Trophoblast cell (in vitro differentiated cells and primary cell): ENCODE results near the gene AFG1L.

Source experiments
- DNase-seq, 2 donors: peaks; one replicate each; pipeline ENCODE4 v3.0.0-alpha.2; 2016
- H2AFZ ChIP-seq: 2 replicates; pipeline ENCODE4 v1.6.1; 2013; ENCODE audit warnings: low read length, moderate library complexity, mild to moderate bottlenecking; ENCODE audit not compliant: insufficient read depth, poor library complexity
- H2AK5ac ChIP-seq: 2 replicates; pipeline ENCODE4 v1.6.1; 2013; ENCODE audit warnings: mild to moderate bottlenecking, low read length
- H2BK120ac ChIP-seq: 2 replicates; pipeline ENCODE4 v1.6.1; 2013; ENCODE audit warnings: low read length, mild to moderate bottlenecking, moderate library complexity; ENCODE audit not compliant: insufficient read depth, poor library complexity
- H2BK12ac ChIP-seq: 2 replicates; pipeline ENCODE4 v1.6.1; 2013; ENCODE audit warnings: mild to moderate bottlenecking, low read length, moderate library complexity
- H2BK5ac ChIP-seq: 2 replicates; pipeline ENCODE4 v1.6.1; 2013; ENCODE audit warnings: low read length, low read depth, moderate library complexity, mild to moderate bottlenecking; ENCODE audit not compliant: poor library complexity
- H3K14ac ChIP-seq: 2 replicates; pipeline ENCODE4 v1.6.1; 2013; ENCODE audit warnings: mild to moderate bottlenecking, low read length
- H3K18ac ChIP-seq: 2 replicates; pipeline ENCODE4 v1.6.1; 2013; ENCODE audit warnings: mild to moderate bottlenecking, low read length
- H3K23ac ChIP-seq: 2 replicates; pipeline ENCODE4 v1.6.1; 2013; ENCODE audit warnings: low read length
- H3K27ac ChIP-seq: 2 replicates; pipeline ENCODE4 v1.5.1; 2013; ENCODE audit warnings: low read depth, mild to moderate bottlenecking, inconsistent platforms, low read length, moderate library complexity
- H3K27me3 ChIP-seq: 2 replicates; pipeline ENCODE4 v1.6.1; 2013; ENCODE audit warnings: inconsistent platforms, mild to moderate bottlenecking, low read length, moderate library complexity; ENCODE audit not compliant: insufficient read depth
- H3K36me3 ChIP-seq, 2 experiments: 1 replicate in 1 of 2; 2 replicates in 1 of 2; pipeline ENCODE4 v1.6.1; 2013; ENCODE audit warnings: low read length in 2 of 2, mild to moderate bottlenecking in 2 of 2, moderate library complexity in 1 of 2; ENCODE audit not compliant: insufficient read depth in 2 of 2, control insufficient read depth in 1 of 2
- H3K4ac ChIP-seq: 2 replicates; pipeline ENCODE4 v1.6.1; 2013; ENCODE audit warnings: low read depth, mild to moderate bottlenecking, low read length, moderate library complexity
- H3K4me1 ChIP-seq, 2 experiments: 1 replicate in 1 of 2; 2 replicates in 1 of 2; pipeline ENCODE4 v1.6.1; 2013; ENCODE audit warnings: low read length in 2 of 2, mild to moderate bottlenecking in 2 of 2, moderate library complexity in 1 of 2; ENCODE audit not compliant: insufficient read depth in 2 of 2, control insufficient read depth in 1 of 2
- H3K4me2 ChIP-seq: 2 replicates; pipeline ENCODE4 v1.6.1; 2013; ENCODE audit warnings: inconsistent platforms, mild to moderate bottlenecking, low read length, moderate library complexity
- H3K4me3 ChIP-seq: 2 replicates; pipeline ENCODE4 v1.5.1; 2013; ENCODE audit warnings: mild to moderate bottlenecking, low read depth, low read length, inconsistent platforms
- H3K79me1 ChIP-seq: one replicate; pipeline ENCODE4 v1.6.1; 2013; ENCODE audit warnings: low read length
- H3K79me2 ChIP-seq: 2 replicates; pipeline ENCODE4 v1.6.1; 2013; ENCODE audit warnings: low read length, mild to moderate bottlenecking; ENCODE audit not compliant: control insufficient read depth, insufficient read depth, poor library complexity
- H3K9ac ChIP-seq: 2 replicates; pipeline ENCODE4 v1.6.1; 2013; ENCODE audit warnings: mild to moderate bottlenecking, low read length
- H3K9me3 ChIP-seq: 2 replicates; pipeline ENCODE4 v1.6.1; 2013; ENCODE audit warnings: low read depth, mild to moderate bottlenecking, control low read depth, inconsistent platforms, low read length; ENCODE audit not compliant: insufficient read depth
- H4K12ac ChIP-seq: 2 replicates; pipeline ENCODE4 v1.6.1; 2013; ENCODE audit warnings: low read depth, mild to moderate bottlenecking, low read length, moderate library complexity
- H4K8ac ChIP-seq: 2 replicates; pipeline ENCODE4 v1.6.1; 2013; ENCODE audit warnings: low read depth, mild to moderate bottlenecking, low read length, moderate library complexity
- H4K91ac ChIP-seq: one replicate; pipeline ENCODE4 v1.6.1; 2013; ENCODE audit warnings: low read depth, mild to moderate bottlenecking, low read length, moderate library complexity
- WGBS: extraction: QIAGEN DNeasy Blood & Tissue Kit; methylation state at CpG from one replicate; pipeline ENCODE4 v1.1.7; 2013; ENCODE audit warnings: missing lambda C conversion rate; ENCODE audit not compliant: insufficient read length, insufficient coverage; ENCODE audit errors: extremely low coverage; 5-methylcytosine and 5-hydroxymethylcytosine counted together

The AFG1L gene

GRCh38 chr6:108365478-108365877, 70.6 kb downstream of the AFG1L start:
- peaks cover 0 to 3% of the 10 kb centered on the region in 2 experiments for H3K4me1 ChIP-seq
- DNase-seq, result no peak
- no peak overlapping the region for H2AFZ ChIP-seq
- H3K14ac ChIP-seq, result no peak overlapping the region
- H3K36me3 ChIP-seq, result no peaks in the 10 kb centered on the region
- H3K27ac ChIP-seq, result no peak overlapping the region
- H2BK120ac ChIP-seq, result no peak overlapping the region
- H3K18ac ChIP-seq, result no peak overlapping the region
- no peak overlapping the region for H2AK5ac ChIP-seq
- no peak overlapping the region for H3K9ac ChIP-seq
- no peak overlapping the region for H4K12ac ChIP-seq
- no peaks in the 10 kb centered on the region for H3K27me3 ChIP-seq
- no peak overlapping the region for H2BK12ac ChIP-seq
- no peak overlapping the region for H4K91ac ChIP-seq
- no peak overlapping the region for H3K4me3 ChIP-seq
- H2BK5ac ChIP-seq, result no peak overlapping the region
- H3K4ac ChIP-seq, result no peak overlapping the region
- no peak overlapping the region for H3K4me2 ChIP-seq
- no peak overlapping the region for H4K8ac ChIP-seq
- H3K79me2 ChIP-seq, result no peaks in the 10 kb centered on the region
- no peak overlapping the region for H3K23ac ChIP-seq
- no peaks in the 10 kb centered on the region for H3K9me3 ChIP-seq
- no peaks in the 10 kb centered on the region for H3K79me1 ChIP-seq

DNA sequence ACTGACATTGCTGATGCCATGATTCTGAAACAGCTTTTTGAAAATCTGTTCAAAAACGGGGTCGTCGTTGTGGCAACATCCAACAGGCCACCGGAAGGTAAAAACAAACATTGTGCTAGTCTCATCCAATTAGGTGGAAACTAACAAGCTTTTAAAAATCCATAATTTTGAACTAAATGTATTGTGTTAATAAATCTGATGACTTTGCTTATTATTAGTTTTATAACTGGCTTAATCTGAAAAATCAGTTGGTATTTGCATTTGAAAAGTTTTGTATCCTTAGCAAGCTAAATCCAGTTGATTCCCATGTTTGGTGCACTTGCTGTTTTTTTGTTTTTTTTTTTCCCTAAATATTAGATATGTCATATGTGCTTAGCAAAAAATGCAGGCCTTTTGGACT, 71.4 kb downstream of the AFG1L start:
- Histone ChIP-seq H3K9me3 (no peaks in the 10 kb centered on the region), H3K4me3 (no peak overlapping the region), H4K8ac (no peak overlapping the region), H3K4me1 (peaks cover 0 to 3% of the 10 kb centered on the region in 2 experiments), H3K27ac (no peak overlapping the region), H3K18ac (no peak overlapping the region), H3K9ac (no peak overlapping the region), H3K4ac (no peak overlapping the region), H4K91ac (no peak overlapping the region), H2BK5ac (no peak overlapping the region), H4K12ac (no peak overlapping the region), H3K4me2 (no peak overlapping the region), H2BK12ac (no peak overlapping the region), H3K79me1 (no peaks in the 10 kb centered on the region), H3K14ac (no peak overlapping the region), H3K23ac (no peak overlapping the region), H3K36me3 (no peaks in the 10 kb centered on the region), H2AFZ (no peak overlapping the region), H2AK5ac (no peak overlapping the region), H2BK120ac (no peak overlapping the region), H3K79me2 (no peaks in the 10 kb centered on the region), H3K27me3 (no peaks in the 10 kb centered on the region)
- no CpG with 5 or more reads among the region's 4 CpGs for WGBS
- DNase-seq, result no peak

DNA sequence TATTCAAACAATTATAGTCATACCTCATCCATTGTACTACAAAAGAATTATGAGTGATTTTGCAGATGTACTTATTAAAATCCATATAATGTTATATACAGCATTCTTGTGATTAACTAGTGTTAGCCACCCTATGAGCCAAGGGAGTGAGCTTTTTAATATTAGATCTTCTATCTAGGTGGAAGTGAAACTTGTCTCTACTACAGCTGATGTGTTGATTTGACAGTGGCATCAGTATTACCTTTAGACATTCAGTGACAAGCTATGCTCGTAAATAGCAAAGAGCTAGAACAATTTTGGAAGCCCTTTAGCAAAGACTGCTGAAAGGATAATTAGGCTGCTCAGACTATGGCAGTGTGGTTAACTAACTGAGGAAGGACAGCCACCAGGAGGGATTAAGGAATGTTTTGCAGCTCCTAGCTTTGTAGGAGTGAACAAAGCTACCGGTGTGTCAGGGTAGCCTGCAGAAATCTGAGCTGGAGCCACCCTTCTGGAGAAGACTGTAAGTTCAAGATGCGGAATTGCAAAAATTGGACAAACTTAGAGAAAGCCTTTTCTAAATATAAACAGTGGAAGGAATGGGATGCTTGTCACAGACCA, 73.7 kb downstream of the AFG1L start:
- Histone ChIP-seq H3K9me3 (no peaks in the 10 kb centered on the region), H4K12ac (no peak overlapping the region), H3K23ac (no peak overlapping the region), H3K27ac (no peak overlapping the region), H3K4me2 (no peak overlapping the region), H3K4ac (no peak overlapping the region), H3K18ac (no peak overlapping the region), H3K79me1 (no peaks in the 10 kb centered on the region), H3K4me3 (no peak overlapping the region), H2AK5ac (no peak overlapping the region), H3K79me2 (no peaks in the 10 kb centered on the region), H3K36me3 (no peaks in the 10 kb centered on the region), H2AFZ (no peak overlapping the region), H3K27me3 (no peaks in the 10 kb centered on the region), H3K4me1 (peaks cover 0 to 3% of the 10 kb centered on the region in 2 experiments), H2BK5ac (no peak overlapping the region), H3K14ac (no peak overlapping the region), H4K8ac (no peak overlapping the region), H4K91ac (no peak overlapping the region), H2BK12ac (no peak overlapping the region), H3K9ac (no peak overlapping the region), H2BK120ac (no peak overlapping the region)
- WGBS, result no CpG with 5 or more reads among the region's 3 CpGs
- DNase-seq, result no peak

DNA sequence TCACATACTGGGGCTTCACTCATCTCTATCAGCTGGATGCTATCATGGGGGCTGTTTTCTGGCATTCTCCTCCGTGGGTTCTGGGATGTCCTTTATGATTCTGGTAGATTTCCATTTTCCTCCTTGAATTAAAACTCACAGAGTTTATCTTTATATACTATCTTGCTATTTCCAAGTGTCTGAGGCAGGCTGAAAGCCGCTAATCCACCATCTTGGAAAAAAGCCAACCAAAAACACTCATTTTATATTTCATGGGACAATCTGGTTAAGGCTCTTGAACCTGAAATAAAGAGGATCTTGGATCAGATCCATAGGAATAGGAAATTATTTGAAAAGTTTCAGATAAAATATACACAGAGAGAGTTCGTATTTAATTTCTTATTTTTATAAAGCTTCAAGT, 86.0 kb downstream of the AFG1L start:
- Histone ChIP-seq H3K4me1 (peaks cover 4 to 11% of the 10 kb centered on the region in 2 experiments), H3K18ac (no peak overlapping the region), H4K12ac (no peak overlapping the region), H2AK5ac (no peak overlapping the region), H3K4ac (no peak overlapping the region), H2BK12ac (no peak overlapping the region), H3K27me3 (no peaks in the 10 kb centered on the region), H3K27ac (no peak overlapping the region), H2AFZ (no peak overlapping the region), H3K79me1 (peaks cover 6% of the 10 kb centered on the region), H2BK120ac (no peak overlapping the region), H4K8ac (no peak overlapping the region), H3K4me2 (no peak overlapping the region), H3K4me3 (no peak overlapping the region), H3K23ac (no peak overlapping the region), H3K9me3 (no peaks in the 10 kb centered on the region), H3K36me3 (no peaks in the 10 kb centered on the region), H3K9ac (no peak overlapping the region), H4K91ac (no peak overlapping the region), H3K14ac (no peak overlapping the region), H3K79me2 (no peaks in the 10 kb centered on the region), H2BK5ac (no peak overlapping the region)
- DNase-seq, result no peak
- no CpG with 5 or more reads among the region's 3 CpGs for WGBS
